Measurements from ENCODE around the gene KRT14. TPM values are rescaled to one million over a fixed set of nuclear protein-coding genes. Genes with fewer than 3 reads are reported as not detected.
A peak's percentile ranks its signal among the peaks of the same experiment; 100 is the strongest.

The KRT14 gene
- total RNA-seq, 1 donor from 2014 or later, result 1.0 TPM

DNA sequence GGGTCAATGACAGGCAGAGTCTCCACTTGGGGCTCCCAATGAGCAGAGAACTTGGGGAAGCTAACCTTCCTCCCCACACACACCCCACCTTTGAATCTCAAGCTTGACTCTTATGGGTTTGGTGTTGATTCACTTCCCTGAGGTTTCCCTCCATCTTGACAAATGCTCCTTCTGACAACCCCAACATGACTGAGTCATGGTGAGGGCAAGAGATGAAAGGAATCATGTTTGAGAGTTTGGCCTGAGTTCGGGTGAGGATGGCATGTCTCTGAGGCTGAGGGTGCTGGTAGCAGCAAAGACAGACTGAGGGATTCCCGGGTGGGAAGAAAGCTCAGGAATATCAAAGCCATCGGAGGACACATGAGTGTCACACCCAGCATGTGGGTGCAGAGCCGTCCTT lies 33.5 kb downstream of the KRT14 start:
- Mint-ChIP-seq H3K36me3 (ENCODE audit: low read depth, unreplicated experiment) (no peaks in the 10 kb centered on the region), H3K27me3 (ENCODE audit: low read depth, unreplicated experiment) (peaks cover 25% of the 10 kb centered on the region), H3K9me3 (ENCODE audit: unreplicated experiment) (no peaks in the 10 kb centered on the region), H3K4me3 (ENCODE audit: unreplicated experiment) (no peak overlapping the region), H3K4me1 (ENCODE audit: low read depth, unreplicated experiment) (peaks cover 9% of the 10 kb centered on the region), H3K27ac (ENCODE audit: unreplicated experiment) (no peak overlapping the region)
- DNase-seq (ENCODE audit: low read depth) (no peak), FAIRE-seq (no peak)
- Histone ChIP-seq H3K4me2 (ENCODE audit: low read length) (no peak overlapping the region), H3K4me3 (ENCODE audit: insufficient read depth, low read depth, low read length) (no peak overlapping the region), H3K27ac (ENCODE audit: low read depth, low read length) (no peak overlapping the region), H3K4me1 (ENCODE audit: insufficient read depth, low read length) (peaks cover 25% of the 10 kb centered on the region), H4K20me1 (ENCODE audit: insufficient read depth, low read length) (no peaks in the 10 kb centered on the region), H3K36me3 (ENCODE audit: insufficient read depth, low read length) (no peaks in the 10 kb centered on the region), H3K27me3 (ENCODE audit: insufficient read depth, low read length) (peaks cover 13% of the 10 kb centered on the region), H3K9ac (ENCODE audit: low read length) (no peak overlapping the region), H3K9me3 (ENCODE audit: insufficient read depth, low read depth, low read length) (no peaks in the 10 kb centered on the region), H3K79me2 (ENCODE audit: insufficient read depth, low read length) (no peaks in the 10 kb centered on the region), H2AFZ (ENCODE audit: low read depth, low read length) (no peak overlapping the region)
- no peak for TF ChIP-seq EZH2 (IDR thresholded peaks at IDR 0.05; ENCODE audit: insufficient read depth, low read length)
- TF ChIP-seq, protein P1, sequence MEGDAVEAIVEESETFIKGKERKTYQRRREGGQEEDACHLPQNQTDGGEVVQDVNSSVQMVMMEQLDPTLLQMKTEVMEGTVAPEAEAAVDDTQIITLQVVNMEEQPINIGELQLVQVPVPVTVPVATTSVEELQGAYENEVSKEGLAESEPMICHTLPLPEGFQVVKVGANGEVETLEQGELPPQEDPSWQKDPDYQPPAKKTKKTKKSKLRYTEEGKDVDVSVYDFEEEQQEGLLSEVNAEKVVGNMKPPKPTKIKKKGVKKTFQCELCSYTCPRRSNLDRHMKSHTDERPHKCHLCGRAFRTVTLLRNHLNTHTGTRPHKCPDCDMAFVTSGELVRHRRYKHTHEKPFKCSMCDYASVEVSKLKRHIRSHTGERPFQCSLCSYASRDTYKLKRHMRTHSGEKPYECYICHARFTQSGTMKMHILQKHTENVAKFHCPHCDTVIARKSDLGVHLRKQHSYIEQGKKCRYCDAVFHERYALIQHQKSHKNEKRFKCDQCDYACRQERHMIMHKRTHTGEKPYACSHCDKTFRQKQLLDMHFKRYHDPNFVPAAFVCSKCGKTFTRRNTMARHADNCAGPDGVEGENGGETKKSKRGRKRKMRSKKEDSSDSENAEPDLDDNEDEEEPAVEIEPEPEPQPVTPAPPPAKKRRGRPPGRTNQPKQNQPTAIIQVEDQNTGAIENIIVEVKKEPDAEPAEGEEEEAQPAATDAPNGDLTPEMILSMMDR (IDR thresholded peaks at IDR 0.05; ENCODE audit: insufficient read depth, low read depth, low read length), result no peak

DNA sequence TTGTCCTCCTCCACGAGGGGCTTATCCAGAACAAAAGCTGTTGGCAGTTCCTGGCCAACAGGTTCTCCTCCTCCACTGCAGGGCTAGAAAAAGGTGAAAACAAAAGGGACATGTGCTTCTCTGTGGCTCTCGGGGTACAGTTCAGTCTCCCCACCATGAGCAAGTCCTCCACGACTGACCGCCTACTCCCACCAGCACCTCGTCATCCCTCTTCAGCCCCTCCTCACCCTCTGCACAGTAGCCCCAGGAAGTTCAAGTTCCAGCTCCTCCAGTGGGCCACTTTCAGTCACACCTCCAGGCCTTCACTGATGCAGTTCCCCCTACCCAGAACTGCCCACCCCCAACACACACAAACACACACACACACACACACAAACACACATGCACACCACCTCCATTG lies 34.2 kb downstream of the KRT14 start:
- FAIRE-seq, result no peak
- no peak for DNase-seq (ENCODE audit: low read depth)
- H3K79me2 ChIP-seq (ENCODE audit: insufficient read depth, low read length), result no peaks in the 10 kb centered on the region
- H3K36me3 Mint-ChIP-seq (ENCODE audit: low read depth, unreplicated experiment), result no peaks in the 10 kb centered on the region
- H3K9me3 ChIP-seq (ENCODE audit: insufficient read depth, low read depth, low read length), result no peaks in the 10 kb centered on the region
- no peak for TF ChIP-seq EZH2 (IDR thresholded peaks at IDR 0.05; ENCODE audit: insufficient read depth, low read length)
- TF ChIP-seq, protein P1 (IDR thresholded peaks at IDR 0.05; ENCODE audit: insufficient read depth, low read depth, low read length), result no peak
- H2AFZ ChIP-seq (ENCODE audit: low read depth, low read length), result no peak overlapping the region
- H3K27me3 Mint-ChIP-seq (ENCODE audit: low read depth, unreplicated experiment), result peaks cover 21% of the 10 kb centered on the region
- H4K20me1 ChIP-seq (ENCODE audit: insufficient read depth, low read length), result no peaks in the 10 kb centered on the region
- H3K4me3 ChIP-seq (ENCODE audit: insufficient read depth, low read depth, low read length), result no peak overlapping the region
- H3K27ac Mint-ChIP-seq (ENCODE audit: unreplicated experiment), result no peak overlapping the region
- no peak overlapping the region for H3K4me2 ChIP-seq (ENCODE audit: low read length)
- no peaks in the 10 kb centered on the region for H3K36me3 ChIP-seq (ENCODE audit: insufficient read depth, low read length)
- H3K27me3 ChIP-seq (ENCODE audit: insufficient read depth, low read length), result peaks cover 13% of the 10 kb centered on the region
- H3K4me3 Mint-ChIP-seq (ENCODE audit: unreplicated experiment), result no peak overlapping the region
- no peak overlapping the region for H3K27ac ChIP-seq (ENCODE audit: low read depth, low read length)
- no peaks in the 10 kb centered on the region for H3K9me3 Mint-ChIP-seq (ENCODE audit: unreplicated experiment)
- H3K4me1 Mint-ChIP-seq (ENCODE audit: low read depth, unreplicated experiment), result peaks cover 15% of the 10 kb centered on the region
- peaks cover 32% of the 10 kb centered on the region for H3K4me1 ChIP-seq (ENCODE audit: insufficient read depth, low read length)
- no peak overlapping the region for H3K9ac ChIP-seq (ENCODE audit: low read length)

DNA sequence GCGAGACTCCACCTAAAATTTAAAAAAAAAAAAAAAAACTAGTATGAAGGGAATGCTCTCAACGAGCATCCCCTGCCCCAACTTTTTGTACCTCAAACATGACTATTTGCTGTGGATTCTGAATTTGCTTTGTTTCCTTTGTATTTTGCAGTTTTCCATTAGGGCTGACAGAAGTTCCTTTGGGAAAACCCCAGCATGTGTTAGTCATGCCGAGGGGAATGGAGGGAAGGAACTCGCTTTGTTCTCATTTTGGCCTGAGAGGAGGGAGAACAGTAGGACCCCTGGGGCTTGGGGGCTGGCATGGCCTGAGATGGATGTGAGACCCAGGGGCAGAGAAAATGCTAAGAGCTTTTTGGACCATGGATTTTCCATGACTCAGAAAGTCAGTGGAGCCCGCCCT lies 35.3 kb downstream of the KRT14 start:
- TF ChIP-seq EZH2 (IDR thresholded peaks at IDR 0.05; ENCODE audit: insufficient read depth, low read length), result no peak
- TF ChIP-seq, protein P1 (IDR thresholded peaks at IDR 0.05; ENCODE audit: insufficient read depth, low read depth, low read length), result no peak
- H3K4me1 Mint-ChIP-seq (ENCODE audit: low read depth, unreplicated experiment), result peaks cover 17% of the 10 kb centered on the region
- Histone ChIP-seq H3K79me2 (ENCODE audit: insufficient read depth, low read length) (no peaks in the 10 kb centered on the region), H3K4me1 (ENCODE audit: insufficient read depth, low read length) (peaks cover 34% of the 10 kb centered on the region), H3K36me3 (ENCODE audit: insufficient read depth, low read length) (no peaks in the 10 kb centered on the region), H4K20me1 (ENCODE audit: insufficient read depth, low read length) (no peaks in the 10 kb centered on the region), H3K9me3 (ENCODE audit: insufficient read depth, low read depth, low read length) (no peaks in the 10 kb centered on the region), H3K27me3 (ENCODE audit: insufficient read depth, low read length) (peaks cover 10% of the 10 kb centered on the region), H2AFZ (ENCODE audit: low read depth, low read length) (no peak overlapping the region), H3K4me3 (ENCODE audit: insufficient read depth, low read depth, low read length) (no peak overlapping the region), H3K9ac (ENCODE audit: low read length) (no peak overlapping the region), H3K27ac (ENCODE audit: low read depth, low read length) (no peak overlapping the region), H3K4me2 (ENCODE audit: low read length) (no peak overlapping the region)
- H3K36me3 Mint-ChIP-seq (ENCODE audit: low read depth, unreplicated experiment), result no peaks in the 10 kb centered on the region
- no peak overlapping the region for H3K27ac Mint-ChIP-seq (ENCODE audit: unreplicated experiment)
- DNase-seq (ENCODE audit: low read depth) (peak; percentile 52), FAIRE-seq (no peak)
- peaks cover 16% of the 10 kb centered on the region for H3K27me3 Mint-ChIP-seq (ENCODE audit: low read depth, unreplicated experiment)
- no peaks in the 10 kb centered on the region for H3K9me3 Mint-ChIP-seq (ENCODE audit: unreplicated experiment)
- H3K4me3 Mint-ChIP-seq (ENCODE audit: unreplicated experiment), result no peak overlapping the region

Measured in astrocyte (in vitro differentiated cells and primary cell).